Adipose tissue (tissue), 3 donors: ENCODE results near the gene SAGE1. TPM values are rescaled to one million over a fixed set of nuclear protein-coding genes. Genes with fewer than 3 reads are reported as not detected.
"Not testable (repeated sequence)": the region's sequence is repeated elsewhere in the genome, so short reads cannot be mapped to it uniquely, and the experiment has no call there.

Source experiments
- H3K27ac ChIP-seq: one replicate; pipeline ENCODE4 v1.5.1; 2013; ENCODE audit warnings: low read depth, low read length
- WGBS, 3 donors: extraction: QIAGEN DNeasy Blood & Tissue Kit; methylation state at CpG; one replicate each; pipeline ENCODE4 v1.1.7; 2013; 5-methylcytosine and 5-hydroxymethylcytosine counted together
- polyA plus RNA-seq, 3 donors: library from polyadenylated mRNA; stranded (reverse); fragments of 200-250 nt; gene quantifications; one replicate each; pipeline ENCODE4 v1.2.3, GENCODE V29; 2013
- donor health status: healthy with polysubstance abuse.
- donor health status: Bipolar disorder and iron deficiency.
- donor health status: healthy.

Gene SAGE1, protein sequence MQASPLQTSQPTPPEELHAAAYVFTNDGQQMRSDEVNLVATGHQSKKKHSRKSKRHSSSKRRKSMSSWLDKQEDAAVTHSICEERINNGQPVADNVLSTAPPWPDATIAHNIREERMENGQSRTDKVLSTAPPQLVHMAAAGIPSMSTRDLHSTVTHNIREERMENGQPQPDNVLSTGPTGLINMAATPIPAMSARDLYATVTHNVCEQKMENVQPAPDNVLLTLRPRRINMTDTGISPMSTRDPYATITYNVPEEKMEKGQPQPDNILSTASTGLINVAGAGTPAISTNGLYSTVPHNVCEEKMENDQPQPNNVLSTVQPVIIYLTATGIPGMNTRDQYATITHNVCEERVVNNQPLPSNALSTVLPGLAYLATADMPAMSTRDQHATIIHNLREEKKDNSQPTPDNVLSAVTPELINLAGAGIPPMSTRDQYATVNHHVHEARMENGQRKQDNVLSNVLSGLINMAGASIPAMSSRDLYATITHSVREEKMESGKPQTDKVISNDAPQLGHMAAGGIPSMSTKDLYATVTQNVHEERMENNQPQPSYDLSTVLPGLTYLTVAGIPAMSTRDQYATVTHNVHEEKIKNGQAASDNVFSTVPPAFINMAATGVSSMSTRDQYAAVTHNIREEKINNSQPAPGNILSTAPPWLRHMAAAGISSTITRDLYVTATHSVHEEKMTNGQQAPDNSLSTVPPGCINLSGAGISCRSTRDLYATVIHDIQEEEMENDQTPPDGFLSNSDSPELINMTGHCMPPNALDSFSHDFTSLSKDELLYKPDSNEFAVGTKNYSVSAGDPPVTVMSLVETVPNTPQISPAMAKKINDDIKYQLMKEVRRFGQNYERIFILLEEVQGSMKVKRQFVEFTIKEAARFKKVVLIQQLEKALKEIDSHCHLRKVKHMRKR
- not detected for polyA plus RNA-seq

- H3K27ac ChIP-seq: no peak within 1 kb of the TSS
- WGBS, 3 donors: 76 to 92% (median 90%) methylated on average over 22 of the region's 22 CpGs
These were observed at the start of gene SAGE1, which contains the start of gene CT45A10 for GRCh38 chrX:135893294-135893817. SAGE1 (plus strand) TSS chrX:135893716; CDS start chrX:135896243, 2,527 bp downstream. CT45A10 (minus strand) TSS chrX:135893444; CDS start chrX:135885344, 8,100 bp downstream.

DNA sequence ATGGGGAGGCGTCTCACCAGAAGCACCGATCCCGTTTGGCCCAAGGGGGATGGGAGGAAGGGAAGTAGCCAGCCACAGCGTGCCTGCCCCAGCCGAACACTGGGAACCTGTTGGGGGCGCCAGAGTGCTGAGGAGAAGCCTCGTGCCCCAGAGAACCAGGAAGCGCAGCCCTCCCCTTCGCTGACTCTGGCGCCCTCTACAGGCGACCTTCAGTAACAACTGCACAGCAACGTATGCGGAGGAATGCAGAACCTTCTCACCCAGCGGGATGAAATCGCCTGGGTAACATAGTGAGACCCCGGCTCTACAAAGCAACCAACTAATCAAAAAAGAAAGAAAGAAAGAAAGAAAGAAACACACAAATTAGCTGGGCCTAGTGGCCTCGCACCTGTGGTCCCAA, 39.1 kb upstream of the SAGE1 start, which contains the start of gene CT45A8:
Gene CT45A8 (minus strand): TSS at position 101 of the 400 bp plus-strand sequence. CDS start 3,755 bp downstream, outside the sequence.
- WGBS, 3 donors: no CpG with 5 or more reads among the region's 17 CpGs
- H3K27ac ChIP-seq: not testable (repeated sequence)

- not testable (repeated sequence) for H3K27ac ChIP-seq
- WGBS, 3 donors: no CpG with 5 or more reads among the region's 17 CpGs
These were observed 21.8 kb upstream of the SAGE1 start, which contains the start of gene CT45A9 for GRCh38 chrX:135871712-135872111. CT45A9 (minus strand) TSS chrX:135871812; CDS start chrX:135868061, 3,751 bp downstream.

DNA sequence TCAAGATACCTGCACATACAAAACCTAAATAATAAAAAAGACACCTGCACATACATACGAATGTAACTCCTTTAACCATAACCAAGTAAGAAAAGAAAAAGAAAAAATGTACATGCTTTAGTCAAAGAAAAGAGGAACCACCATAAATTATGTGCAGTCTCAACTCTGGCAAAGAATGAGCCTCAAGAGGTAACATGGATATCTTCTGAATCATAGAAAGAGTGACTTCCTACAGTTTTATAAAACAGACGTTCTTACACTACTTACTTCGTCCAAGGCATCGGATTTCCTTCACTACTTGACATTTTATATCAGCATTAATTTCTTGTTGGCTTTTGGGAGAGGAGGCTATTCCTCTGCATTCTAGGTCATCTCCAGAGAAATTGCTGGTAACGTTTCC, 10.8 kb upstream of the SAGE1 start:
- WGBS, 3 donors: 23 to 61% (median 44%) methylated on average over 4 of the region's 5 CpGs
- H3K27ac ChIP-seq: not testable (repeated sequence)

DNA sequence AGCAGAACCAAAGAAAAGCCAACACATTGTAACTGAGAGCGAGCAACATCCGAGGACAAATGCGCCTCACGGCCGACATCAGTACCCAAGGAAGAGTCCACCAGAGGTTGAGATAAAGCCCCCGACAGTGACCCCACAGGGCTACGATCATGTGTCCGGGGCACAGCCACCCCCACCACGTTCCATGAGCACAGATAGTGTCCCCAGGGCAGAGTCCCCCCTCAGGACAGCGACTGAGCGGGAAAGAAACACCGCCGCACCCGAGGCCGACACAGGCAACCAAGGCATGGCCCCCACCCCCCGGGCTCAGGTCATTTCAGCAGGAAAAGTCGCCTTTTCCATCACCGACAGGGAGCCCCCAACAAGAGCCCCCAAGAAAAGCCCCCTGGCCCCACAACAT, 5.3 kb upstream of the SAGE1 start:
- WGBS, 3 donors: 84 to 93% (median 89%) methylated on average over 9 to 10 of the region's 18 CpGs
- H3K27ac ChIP-seq: not testable (repeated sequence)

GRCh38 chrX:135888976-135889375, 4.5 kb upstream of the SAGE1 start:
- 64 to 81% (median 73%) methylated on average over 10 to 13 of the region's 15 CpGs for WGBS, 3 donors
- not testable (repeated sequence) for H3K27ac ChIP-seq

DNA sequence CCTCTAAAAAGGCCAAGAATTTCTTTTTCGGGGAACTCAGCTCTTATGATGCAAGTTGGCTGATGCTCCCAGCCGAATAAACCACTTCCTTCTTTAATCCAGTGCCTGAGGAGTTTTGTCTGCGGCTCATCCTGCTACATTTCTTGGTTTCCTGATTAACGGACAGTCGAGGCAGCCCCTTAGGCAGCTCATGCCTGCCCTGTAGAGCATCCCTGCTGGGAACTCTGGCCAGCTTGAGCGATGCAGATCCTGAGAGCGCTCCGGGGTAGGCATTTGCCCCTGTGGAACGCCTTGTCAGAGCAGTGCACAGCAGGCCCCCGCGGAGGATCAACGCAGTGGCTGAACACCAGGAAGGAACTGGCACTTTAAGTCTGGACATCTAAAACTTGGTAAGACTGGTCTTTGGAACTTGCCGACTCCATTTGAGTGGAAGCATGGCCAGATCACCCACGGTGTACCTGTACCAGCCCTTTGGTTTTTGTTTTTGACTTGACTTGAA, 3.4 kb upstream of the SAGE1 start:
- 75 to 80% (median 79%) methylated on average over 14 of the region's 14 CpGs for WGBS, 3 donors
- no peak overlapping the region for H3K27ac ChIP-seq

DNA sequence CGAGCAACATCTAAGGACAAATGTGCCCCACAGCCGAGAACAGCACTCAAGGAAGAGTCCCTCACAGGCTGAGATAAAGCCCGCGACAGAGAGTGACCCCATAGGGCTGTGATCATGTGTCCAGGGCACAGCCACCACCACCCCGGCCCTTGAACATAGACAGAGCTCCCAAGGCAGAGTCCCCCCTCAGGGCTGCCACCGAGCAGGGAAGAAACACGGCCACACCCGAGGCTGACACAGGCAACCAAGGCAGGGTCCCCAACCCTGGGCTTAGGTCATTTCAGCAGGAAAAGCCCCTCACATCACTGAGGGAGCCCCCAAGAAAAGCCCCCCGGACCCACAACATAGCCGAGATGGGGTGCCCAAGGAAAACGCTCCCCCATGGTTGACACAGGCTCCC, 735 bp upstream of the SAGE1 start:
- WGBS, 3 donors: 83 to 92% (median 89%) methylated on average over 11 of the region's 11 CpGs
- no peak overlapping the region for H3K27ac ChIP-seq

DNA sequence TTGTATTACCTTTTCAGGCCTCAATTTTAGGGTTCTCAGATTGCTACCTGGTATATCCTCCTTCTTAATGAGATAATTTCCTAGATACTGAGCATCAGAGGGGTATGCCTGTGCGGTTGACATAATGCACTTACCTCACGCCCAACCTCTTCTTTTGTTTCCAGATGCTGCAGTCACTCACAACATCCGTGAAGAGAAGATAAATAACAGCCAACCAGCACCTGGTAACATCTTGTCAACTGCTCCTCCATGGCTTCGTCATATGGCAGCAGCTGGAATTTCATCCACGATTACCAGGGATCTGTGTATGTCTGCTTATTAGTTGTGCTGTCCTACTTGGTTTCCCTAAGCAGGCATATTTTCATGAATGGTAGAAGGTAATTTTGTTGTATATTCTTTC, 16.7 kb downstream of the SAGE1 start:
- 74 to 87% (median 75%) methylated on average over 5 of the region's 5 CpGs for WGBS, 3 donors
- H3K27ac ChIP-seq: no peak overlapping the region

- no peak overlapping the region for H3K27ac ChIP-seq
- whole genome bisulfite sequencing, 3 donors: 64 to 88% (median 84%) methylated on average over 4 to 5 of the region's 5 CpGs
These were observed 20.9 kb downstream of the SAGE1 start for GRCh38 chrX:135914404-135914803.

DNA sequence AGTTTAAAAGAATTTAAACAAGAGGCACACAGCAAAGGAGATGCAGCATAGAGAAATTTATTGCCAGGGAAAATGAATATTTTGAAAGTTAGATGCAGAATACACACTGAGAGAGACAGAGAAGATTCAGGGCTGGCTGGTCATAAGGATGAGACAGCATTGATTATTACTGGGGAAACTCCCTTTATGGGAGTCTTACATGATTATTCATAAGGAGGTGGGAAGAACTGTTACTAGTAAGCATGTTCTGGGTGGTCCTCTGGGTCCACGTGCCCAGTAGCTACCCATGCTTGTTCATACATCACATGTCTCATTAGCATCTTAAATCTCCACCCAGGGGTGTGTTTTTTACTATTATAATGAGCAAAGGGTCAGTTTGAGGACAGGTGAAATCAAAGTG, 27.0 kb downstream of the SAGE1 start:
- 44 to 52% (median 47%) methylated on average over 1 of the region's 1 CpG for WGBS, 3 donors
- H3K27ac ChIP-seq: not testable (repeated sequence)

GRCh38 chrX:135923353-135923752, 29.8 kb downstream of the SAGE1 start:
- WGBS, 3 donors: 54 to 78% (median 63%) methylated on average over 5 of the region's 5 CpGs
- no peak overlapping the region for H3K27ac ChIP-seq

DNA sequence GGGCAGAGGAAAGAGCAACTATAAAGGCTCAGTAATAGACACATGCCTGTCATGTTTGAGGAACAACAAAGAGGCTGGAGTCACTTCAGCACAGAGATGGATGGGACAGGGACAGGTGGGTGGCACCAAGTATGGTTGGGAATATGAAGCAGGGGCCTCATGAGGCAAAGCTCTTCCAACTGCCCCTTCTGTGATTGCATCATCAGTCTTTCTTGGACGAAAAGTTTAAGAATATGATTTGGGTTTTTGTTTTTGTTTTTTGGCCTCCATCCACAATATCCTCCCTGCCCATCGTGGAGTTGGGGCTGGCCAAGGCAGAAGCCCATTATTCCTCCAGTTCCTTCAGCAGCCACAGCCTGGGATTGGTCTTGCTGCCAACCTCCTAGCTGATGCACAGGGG, 34.4 kb downstream of the SAGE1 start:
- 24 to 50% (median 45%) methylated on average over 2 of the region's 2 CpGs for WGBS, 3 donors
- H3K27ac ChIP-seq: no peak overlapping the region

DNA sequence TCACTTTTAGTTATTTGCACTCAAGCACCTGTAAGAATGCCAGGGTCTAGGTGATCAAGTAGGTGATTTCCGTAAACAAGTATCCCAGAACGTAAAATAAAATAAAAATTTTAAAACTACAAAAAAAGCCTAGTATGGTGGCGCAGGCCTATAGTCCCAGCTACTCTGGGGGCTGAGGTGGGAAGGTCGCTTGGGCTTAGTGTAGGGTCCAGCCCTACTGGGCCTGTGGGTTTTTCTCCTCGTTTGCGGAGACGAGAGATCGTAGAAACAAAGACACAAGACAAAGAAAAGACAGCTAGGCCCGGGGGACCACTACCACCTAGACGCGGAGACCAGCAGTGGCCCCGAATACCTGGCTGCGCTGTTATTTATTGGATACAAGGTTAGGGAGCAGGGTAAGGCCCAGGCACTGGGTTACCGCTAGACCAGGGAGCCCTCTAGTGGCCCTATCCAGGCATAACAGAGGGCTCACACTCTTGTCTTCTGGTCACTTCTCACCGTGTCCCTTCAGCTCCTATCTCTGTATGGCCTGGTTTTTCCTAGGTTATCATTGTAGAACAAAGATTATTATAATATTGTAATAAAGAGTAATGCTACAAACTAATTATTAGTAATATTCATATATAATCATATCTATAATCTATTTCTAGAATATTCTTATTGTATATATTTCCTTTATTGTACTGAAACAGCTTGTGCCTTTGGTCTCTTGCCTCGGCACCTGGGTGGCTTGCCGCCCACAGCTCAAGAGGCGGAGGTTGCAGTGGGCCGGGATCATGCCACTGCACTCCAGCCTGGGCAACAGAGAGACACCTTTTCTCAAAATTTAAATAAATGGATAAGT, 38.4 kb downstream of the SAGE1 start:
- 44 to 54% (median 47%) methylated on average over 16 to 19 of the region's 19 CpGs for WGBS, 3 donors
- H3K27ac ChIP-seq: no peak overlapping the region

DNA sequence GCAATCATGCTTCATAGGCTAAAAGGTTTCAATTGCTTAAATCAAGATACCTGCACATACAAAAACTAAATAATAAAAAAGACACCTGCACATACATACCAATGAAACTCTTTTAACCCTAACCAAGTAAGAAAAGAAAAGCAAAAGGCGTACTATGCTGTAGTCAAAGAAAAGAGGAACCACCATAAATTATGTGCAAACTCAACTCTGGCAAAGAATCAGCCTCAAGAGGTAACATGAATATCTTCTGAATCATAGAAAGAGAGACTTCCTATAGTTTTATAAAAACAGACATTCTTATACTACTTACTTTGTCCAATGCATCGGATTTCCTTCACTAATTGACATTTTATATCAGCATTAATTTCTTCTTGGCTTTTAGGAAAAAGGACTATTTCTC, 51.0 kb downstream of the SAGE1 start:
- WGBS, 3 donors: 71 to 91% (median 71%) methylated on average over 2 of the region's 2 CpGs
- H3K27ac ChIP-seq: no peak overlapping the region

DNA sequence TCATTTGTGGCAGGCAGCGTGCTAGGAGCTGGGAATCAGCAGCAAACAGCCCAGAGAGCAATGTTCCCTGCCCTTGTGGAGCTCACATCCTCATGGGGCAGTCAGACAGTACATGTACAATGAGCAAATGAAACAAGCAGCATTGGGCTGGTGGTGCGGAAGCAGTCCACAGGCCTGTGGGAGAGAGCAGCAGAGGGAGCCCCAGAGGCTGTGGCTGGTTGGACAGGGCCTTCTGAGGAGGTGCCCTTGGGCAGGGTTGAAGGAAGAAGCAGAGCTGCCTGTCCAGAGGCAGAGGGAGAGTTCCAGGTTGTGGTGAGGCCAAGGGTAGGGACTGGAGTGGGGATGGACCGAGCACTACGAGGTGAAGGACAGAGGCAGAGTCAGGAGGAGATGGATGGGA, 57.8 kb downstream of the SAGE1 start:
- H3K27ac ChIP-seq: no peak overlapping the region
- WGBS, 3 donors: 66 to 97% (median 90%) methylated on average over 2 to 4 of the region's 4 CpGs
